Neutrophil (primary cell): ENCODE measurements around the gene SLC9A3.

ENCODE experiments used
- H3K27ac ChIP-seq: fragments of 200-600 bp; sonication (generic); 2 replicates; pipeline ENCODE4 v1.5.1; 2016; ENCODE audit warnings: mild to moderate bottlenecking, moderate library complexity
- H3K27me3 ChIP-seq: fragments of 200-600 bp; sonication (generic); 2 replicates; pipeline ENCODE4 v1.6.0; 2016; ENCODE audit warnings: mild to moderate bottlenecking
- H3K36me3 ChIP-seq: fragments of 200-600 bp; sonication (generic); 2 replicates; pipeline ENCODE4 v1.5.1; 2017
- H3K4me1 ChIP-seq, 2 experiments: fragments of 200-600 bp in 1 of 2; sonication (generic) in 1 of 2; 1 replicate in 1 of 2; 2 replicates in 1 of 2; pipeline versions ENCODE4 v1.5.1 to v1.6.1; 2013 to 2016; ENCODE audit warnings: low read depth in 1 of 2, low read length in 1 of 2, mild to moderate bottlenecking in 1 of 2, moderate library complexity in 1 of 2; ENCODE audit not compliant: control insufficient read depth in 1 of 2, insufficient read depth in 1 of 2
- H3K4me3 ChIP-seq, 2 experiments: fragments of 200-600 bp in 1 of 2; sonication (generic) in 1 of 2; 1 replicate in 1 of 2; 2 replicates in 1 of 2; pipeline ENCODE4 v1.5.1; 2013 to 2016; ENCODE audit warnings: low read depth in 1 of 2, low read length in 1 of 2, mild to moderate bottlenecking in 1 of 2, moderate library complexity in 1 of 2
- H3K9me3 ChIP-seq: fragments of 200-600 bp; sonication (generic); 2 replicates; pipeline ENCODE4 v1.5.1; 2016
- TF ChIP-seq, protein P1 (sequence below): fragments of 200-600 bp; sonication (generic); IDR thresholded peaks from 2 replicates; pipeline ENCODE4 v1.5.1; 2016; ENCODE audit warnings: antibody characterized with exemption

Gene SLC9A3

DNA sequence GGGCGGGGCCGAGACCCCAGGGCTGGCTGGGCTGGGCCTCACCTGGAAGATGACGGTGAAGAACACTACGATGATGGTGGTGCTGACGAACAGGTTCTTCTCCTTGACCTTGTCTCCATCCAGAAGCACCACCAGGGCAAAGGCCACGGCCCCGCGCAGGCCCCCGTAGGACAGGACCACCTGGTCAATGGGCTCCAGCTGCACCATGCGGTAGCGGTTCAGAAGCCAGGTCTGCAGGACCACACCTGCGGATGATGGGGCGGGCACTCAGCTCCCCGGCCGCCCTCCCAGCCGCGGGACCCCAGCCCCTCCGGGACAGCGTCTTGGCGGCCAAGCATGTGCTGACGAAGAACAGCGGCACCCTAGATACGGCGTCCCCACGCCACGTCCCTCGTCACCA, 41.7 kb downstream of the SLC9A3 start:
- Histone ChIP-seq H3K4me3 (no peak overlapping the region), H3K27ac (no peak overlapping the region), H3K27me3 (peaks cover 81% of the 10 kb centered on the region), H3K36me3 (no peaks in the 10 kb centered on the region), H3K4me1 (no peaks in the 10 kb centered on the region), H3K9me3 (no peaks in the 10 kb centered on the region)
- TF ChIP-seq, protein P1, sequence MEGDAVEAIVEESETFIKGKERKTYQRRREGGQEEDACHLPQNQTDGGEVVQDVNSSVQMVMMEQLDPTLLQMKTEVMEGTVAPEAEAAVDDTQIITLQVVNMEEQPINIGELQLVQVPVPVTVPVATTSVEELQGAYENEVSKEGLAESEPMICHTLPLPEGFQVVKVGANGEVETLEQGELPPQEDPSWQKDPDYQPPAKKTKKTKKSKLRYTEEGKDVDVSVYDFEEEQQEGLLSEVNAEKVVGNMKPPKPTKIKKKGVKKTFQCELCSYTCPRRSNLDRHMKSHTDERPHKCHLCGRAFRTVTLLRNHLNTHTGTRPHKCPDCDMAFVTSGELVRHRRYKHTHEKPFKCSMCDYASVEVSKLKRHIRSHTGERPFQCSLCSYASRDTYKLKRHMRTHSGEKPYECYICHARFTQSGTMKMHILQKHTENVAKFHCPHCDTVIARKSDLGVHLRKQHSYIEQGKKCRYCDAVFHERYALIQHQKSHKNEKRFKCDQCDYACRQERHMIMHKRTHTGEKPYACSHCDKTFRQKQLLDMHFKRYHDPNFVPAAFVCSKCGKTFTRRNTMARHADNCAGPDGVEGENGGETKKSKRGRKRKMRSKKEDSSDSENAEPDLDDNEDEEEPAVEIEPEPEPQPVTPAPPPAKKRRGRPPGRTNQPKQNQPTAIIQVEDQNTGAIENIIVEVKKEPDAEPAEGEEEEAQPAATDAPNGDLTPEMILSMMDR, result no peak

DNA sequence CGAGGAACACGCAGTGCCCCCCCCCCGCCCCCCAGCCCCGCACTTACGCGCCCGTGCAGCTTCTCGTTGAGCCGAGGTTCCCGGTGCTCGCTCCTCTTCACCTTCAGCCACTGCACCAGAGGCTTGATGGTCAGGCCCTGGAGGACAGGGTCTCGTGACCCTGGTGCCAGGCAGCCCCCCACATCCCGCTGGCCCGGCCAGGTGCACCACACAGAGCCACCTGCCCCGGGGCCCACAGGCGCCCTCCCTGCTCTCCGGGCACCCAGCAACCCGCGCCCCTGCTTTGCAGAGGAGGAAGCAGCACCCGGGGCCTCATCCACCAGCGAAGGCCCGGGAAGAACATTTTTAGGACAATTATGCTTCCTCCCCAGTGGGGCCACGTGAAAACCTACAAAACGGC, 42.2 kb downstream of the SLC9A3 start:
- Histone ChIP-seq H3K4me1 (no peaks in the 10 kb centered on the region), H3K27me3 (peaks cover 86% of the 10 kb centered on the region), H3K4me3 (no peak overlapping the region), H3K9me3 (no peaks in the 10 kb centered on the region), H3K27ac (no peak overlapping the region), H3K36me3 (no peaks in the 10 kb centered on the region)
- TF ChIP-seq, protein P1, result no peak

DNA sequence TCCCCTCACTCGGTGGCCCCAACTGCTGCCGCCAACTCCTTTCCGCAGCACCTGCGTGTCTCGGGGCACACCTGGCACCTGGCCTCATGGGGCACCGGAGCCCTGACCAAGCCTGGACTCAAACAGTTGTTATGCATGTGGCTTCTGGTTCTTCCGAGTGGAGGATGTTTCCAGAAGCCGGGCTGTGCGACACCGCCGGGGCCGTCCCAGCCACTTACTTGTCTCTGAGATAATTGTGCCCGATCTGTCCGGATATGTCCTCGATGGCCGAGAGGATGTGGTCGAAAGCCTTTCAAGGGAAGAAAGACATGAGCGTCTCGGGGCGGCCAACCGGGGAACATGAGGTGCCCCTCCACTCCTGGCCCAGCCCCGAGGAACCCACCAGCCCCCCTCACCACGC, 42.9 kb downstream of the SLC9A3 start:
- TF ChIP-seq, protein P1, result no peak
- H3K36me3 ChIP-seq, result no peaks in the 10 kb centered on the region
- no peak overlapping the region for H3K27ac ChIP-seq
- peaks cover 90% of the 10 kb centered on the region for H3K27me3 ChIP-seq
- H3K4me1 ChIP-seq, result no peaks in the 10 kb centered on the region
- H3K9me3 ChIP-seq, result no peaks in the 10 kb centered on the region
- H3K4me3 ChIP-seq, result no peak overlapping the region

DNA sequence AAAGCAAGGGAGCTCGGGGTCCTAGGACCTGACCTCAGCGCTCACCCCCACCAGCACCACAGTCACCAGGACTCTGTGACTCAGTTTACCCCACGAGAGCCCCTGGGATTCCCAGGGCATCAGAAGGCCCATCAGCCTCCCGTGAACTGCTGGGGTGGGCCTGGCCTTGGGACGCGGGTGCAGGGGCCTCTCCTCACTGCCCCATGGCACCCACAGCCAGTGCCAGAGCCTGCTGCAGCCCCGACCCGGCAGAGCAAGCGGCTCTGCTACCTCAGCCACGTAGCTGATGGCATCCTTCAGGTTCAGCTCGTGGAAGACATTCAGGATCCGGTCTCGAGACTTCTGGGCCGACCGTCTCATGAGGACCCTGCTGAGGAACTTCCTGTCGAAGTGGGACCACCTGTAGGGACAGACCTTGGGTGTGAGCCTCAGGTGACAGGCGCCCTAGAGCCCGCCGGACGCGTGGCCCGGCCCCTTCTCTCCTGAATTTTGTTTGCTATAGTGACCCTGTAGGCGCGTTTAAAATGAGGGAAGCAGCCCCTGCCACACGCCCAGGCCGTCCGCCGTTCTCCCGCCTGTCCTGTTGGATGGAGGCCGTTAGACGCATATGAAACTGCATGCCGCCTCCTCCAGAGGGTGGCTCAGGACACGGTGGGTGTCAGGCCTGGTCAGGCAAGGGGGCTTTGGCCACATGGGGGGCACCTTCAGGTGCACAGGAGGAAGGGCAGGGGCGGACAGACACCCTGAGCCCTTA, 44.5 kb downstream of the SLC9A3 start:
- peaks cover 3 to 5% of the 10 kb centered on the region in 2 experiments for H3K4me1 ChIP-seq
- no peaks in the 10 kb centered on the region for H3K9me3 ChIP-seq
- TF ChIP-seq, protein P1, result no peak
- no peak overlapping the region for H3K4me3 ChIP-seq
- H3K27me3 ChIP-seq, result peaks cover 90% of the 10 kb centered on the region
- no peak overlapping the region for H3K27ac ChIP-seq
- H3K36me3 ChIP-seq, result no peaks in the 10 kb centered on the region

DNA sequence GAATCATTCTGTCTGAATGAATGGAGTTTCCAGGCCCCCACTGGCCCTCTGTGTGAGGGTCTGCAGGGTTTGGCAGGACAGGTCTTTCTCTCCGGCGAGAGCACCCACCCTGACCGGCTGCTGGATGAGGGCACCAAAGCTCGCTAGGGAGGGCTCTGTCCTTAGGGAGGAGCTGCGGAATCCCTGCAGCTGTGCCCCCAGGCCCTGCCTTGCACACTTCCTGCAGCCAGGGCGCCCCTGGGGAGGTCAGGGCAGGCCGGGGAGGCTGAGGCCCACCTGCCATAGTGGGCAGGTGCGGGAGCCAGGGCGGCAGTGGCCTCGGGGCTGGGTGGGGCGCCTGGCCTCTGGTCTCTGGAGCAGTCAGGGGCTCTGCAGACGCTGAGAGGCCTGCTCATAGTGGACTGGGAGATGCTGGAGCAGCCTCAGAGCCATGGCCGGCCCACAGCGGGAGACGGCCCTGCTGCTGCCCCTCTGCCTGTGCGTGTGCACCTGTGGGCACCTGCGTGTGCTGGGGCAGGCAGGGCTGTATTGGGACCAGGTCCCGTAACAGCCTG, 45.2 kb downstream of the SLC9A3 start:
- no peaks in the 10 kb centered on the region for H3K9me3 ChIP-seq
- TF ChIP-seq, protein P1, result no peak
- no peak overlapping the region for H3K4me3 ChIP-seq
- H3K36me3 ChIP-seq, result no peaks in the 10 kb centered on the region
- H3K27ac ChIP-seq, result no peak overlapping the region
- H3K27me3 ChIP-seq, result peaks cover 91% of the 10 kb centered on the region
- peaks cover 3 to 7% of the 10 kb centered on the region in 2 experiments for H3K4me1 ChIP-seq
